GM21390 (cell line): Measurements from ENCODE around the gene DLGAP4.

Source experiments
- ATAC-seq: cut with Tn5 transposase; IDR thresholded peaks from one replicate; pipeline ENCODE4 v1.9.1; 2021; ENCODE audit not compliant: unreplicated experiment

DLGAP4 gene

GRCh38 chr20:36399969-36400545, 93.9 kb downstream of the DLGAP4 start:
- ATAC-seq, result no peak

GRCh38 chr20:36400909-36401735, 95.0 kb downstream of the DLGAP4 start:
- no peak for ATAC-seq

- no peak for ATAC-seq
Observed at GRCh38 chr20:36402708-36403107, 96.6 kb downstream of the DLGAP4 start.

GRCh38 chr20:36404435-36404978, 98.4 kb downstream of the DLGAP4 start:
- ATAC-seq, result no peak

GRCh38 chr20:36405255-36405654, 99.1 kb downstream of the DLGAP4 start:
- no peak for ATAC-seq

GRCh38 chr20:36407199-36407733, 101.1 kb downstream of the DLGAP4 start:
- ATAC-seq, result no peak

GRCh38 chr20:36408219-36408618, 102.1 kb downstream of the DLGAP4 start:
- no peak for ATAC-seq

GRCh38 chr20:36411861-36412454, 105.8 kb downstream of the DLGAP4 start:
- no peak for ATAC-seq

- no peak for ATAC-seq
Observed at GRCh38 chr20:36415475-36416002, 109.4 kb downstream of the DLGAP4 start.

- ATAC-seq, result no peak
Observed at GRCh38 chr20:36418711-36419110, 112.6 kb downstream of the DLGAP4 start.

GRCh38 chr20:36421641-36422040, 115.5 kb downstream of the DLGAP4 start:
- ATAC-seq, result no peak

GRCh38 chr20:36424314-36424713, 118.2 kb downstream of the DLGAP4 start:
- ATAC-seq, result no peak

GRCh38 chr20:36425166-36425565, 119.0 kb downstream of the DLGAP4 start:
- no peak for ATAC-seq

- no peak for ATAC-seq
Observed at GRCh38 chr20:36431604-36432003, 125.5 kb downstream of the DLGAP4 start.

GRCh38 chr20:36432096-36432495, 126.0 kb downstream of the DLGAP4 start:
- ATAC-seq, result no peak

- ATAC-seq, result no peak
Observed at GRCh38 chr20:36434383-36434782, 128.2 kb downstream of the DLGAP4 start.

GRCh38 chr20:36435124-36435523, 129.0 kb downstream of the DLGAP4 start:
- no peak for ATAC-seq

- no peak for ATAC-seq
Observed at GRCh38 chr20:36435592-36436541, 129.7 kb downstream of the DLGAP4 start.

GRCh38 chr20:36439040-36439730, 133.0 kb downstream of the DLGAP4 start:
- no peak for ATAC-seq

- ATAC-seq, result no peak
Observed at GRCh38 chr20:36439731-36440072, 133.6 kb downstream of the DLGAP4 start.
